RCC 7860 (cell line): ENCODE results near the gene ITGA1.
"Not testable (repeated sequence)": the region's sequence is repeated elsewhere in the genome, so short reads cannot be mapped to it uniquely, and the experiment has no call there.

Experiments
- DNase-seq: peaks from one replicate; pipeline ENCODE4 v3.0.0-alpha.2; 2015; ENCODE audit warnings: low spot score
- FAIRE-seq: peaks from 2 replicates; lab custom pipeline; 2012; peaks lifted over from hg19 to GRCh38; lab: Jason Lieb, UNC

The ITGA1 gene

GRCh38 chr5:52799983-52800393 is 12.3 kb downstream of the ITGA1 start:
- no peak for FAIRE-seq
- DNase-seq = peak; percentile 73

- FAIRE-seq = no peak
These were observed 12.9 kb downstream of the ITGA1 start for GRCh38 chr5:52800394-52801213.

GRCh38 chr5:52801329-52801728 is 13.6 kb downstream of the ITGA1 start:
- FAIRE-seq (no peak), DNase-seq (no peak)

More at GRCh38 chr5:52800394-52801213, 12.9 kb downstream of the ITGA1 start:
- peak; percentile 69 for DNase-seq

- no peak for DNase-seq
- FAIRE-seq = no peak
These were observed 14.7 kb downstream of the ITGA1 start for GRCh38 chr5:52802272-52802973.

- DNase-seq (no peak), FAIRE-seq (no peak)
These were observed 15.2 kb downstream of the ITGA1 start for GRCh38 chr5:52802974-52803336.

GRCh38 chr5:52804387-52804791 is 16.7 kb downstream of the ITGA1 start:
- FAIRE-seq (no peak), DNase-seq (no peak)

GRCh38 chr5:52804981-52805380 is 17.3 kb downstream of the ITGA1 start:
- FAIRE-seq = no peak
- no peak for DNase-seq

GRCh38 chr5:52805615-52806014 is 17.9 kb downstream of the ITGA1 start:
- FAIRE-seq = no peak

GRCh38 chr5:52807037-52807436 is 19.3 kb downstream of the ITGA1 start:
- FAIRE-seq (no peak), DNase-seq (no peak)

More at GRCh38 chr5:52805615-52806014, 17.9 kb downstream of the ITGA1 start:
- no peak for DNase-seq

- FAIRE-seq = no peak
These were observed 20.0 kb downstream of the ITGA1 start for GRCh38 chr5:52807723-52808122.

GRCh38 chr5:52808316-52808901 is 20.7 kb downstream of the ITGA1 start:
- DNase-seq (no peak), FAIRE-seq (no peak)

More at GRCh38 chr5:52807723-52808122, 20.0 kb downstream of the ITGA1 start:
- DNase-seq = no peak

- DNase-seq (peak; percentile 43), FAIRE-seq (no peak)
These were observed 22.2 kb downstream of the ITGA1 start for GRCh38 chr5:52809884-52810283.

- no peak for FAIRE-seq
- DNase-seq = no peak
These were observed 22.7 kb downstream of the ITGA1 start for GRCh38 chr5:52810426-52810825.

GRCh38 chr5:52811067-52811749 is 23.5 kb downstream of the ITGA1 start:
- FAIRE-seq (peak; percentile 50), DNase-seq (peak; percentile 21)

GRCh38 chr5:52814352-52815148 is 26.8 kb downstream of the ITGA1 start:
- FAIRE-seq (no peak), DNase-seq (no peak)

- DNase-seq = no peak
- FAIRE-seq = no peak
These were observed 30.1 kb downstream of the ITGA1 start for GRCh38 chr5:52817818-52818217.

- no peak for DNase-seq
- no peak for FAIRE-seq
These were observed 30.6 kb downstream of the ITGA1 start for GRCh38 chr5:52818360-52818759.

- FAIRE-seq, DNase-seq: not testable (repeated sequence)
These were observed 31.1 kb downstream of the ITGA1 start for GRCh38 chr5:52818807-52819206.

- FAIRE-seq = no peak
- DNase-seq = no peak
These were observed 34.2 kb downstream of the ITGA1 start for GRCh38 chr5:52821901-52822300.

- FAIRE-seq (no peak), DNase-seq (no peak)
These were observed 34.7 kb downstream of the ITGA1 start for GRCh38 chr5:52822437-52822836.
